H1 (cell line): ENCODE measurements around the gene CNOT2. TPM values are rescaled to one million over a fixed set of nuclear protein-coding genes. Genes with fewer than 3 reads are reported as not detected.

ENCODE experiments used
- CTCF ChIA-PET: fragments of 300-600 bp; sonication (Branson Sonifier 250); formaldehyde crosslinking; loops from one replicate; lab custom pipeline; 2021; ENCODE audit not compliant: partially characterized antibody; lab: Charles Lee
- POLR2A ChIA-PET: fragments of 300-600 bp; sonication (Branson Sonifier 250); formaldehyde crosslinking; loops from one replicate; lab custom pipeline; 2021; ENCODE audit warnings: inconsistent platforms; ENCODE audit not compliant: partially characterized antibody; lab: Charles Lee
- DNase-seq, 2 experiments: peaks; one replicate each; pipeline versions ENCODE4 v3.0.0 to v3.0.0-alpha.2; 2010 to 2022; ENCODE audit warnings: low spot score in 2 of 2, low read depth in 1 of 2, mixed read lengths in 1 of 2
- FAIRE-seq: peaks from 2 replicates; lab custom pipeline; 2011; peaks lifted over from hg19 to GRCh38; lab: Jason Lieb, UNC
- H2AFZ ChIP-seq: 2 replicates; pipeline ENCODE4 v1.8.1; 2012; ENCODE audit warnings: low read length, inconsistent platforms
- H2AK5ac ChIP-seq: 2 replicates; pipeline ENCODE4 v1.6.1; 2013; ENCODE audit warnings: low read depth, low read length
- H2BK120ac ChIP-seq: replicated peaks from 2 replicates; pipeline ENCODE3; 2013; ENCODE audit warnings: low read depth, low read length, inconsistent platforms
- H2BK12ac ChIP-seq: 2 replicates; pipeline ENCODE4 v1.6.1; 2013; ENCODE audit warnings: low read depth, low read length
- H2BK15ac ChIP-seq: 2 replicates; pipeline ENCODE4 v1.6.1; 2013; ENCODE audit warnings: low read length
- H2BK20ac ChIP-seq: 2 replicates; pipeline ENCODE4 v1.6.1; 2013; ENCODE audit warnings: low read length
- H2BK5ac ChIP-seq: 2 replicates; pipeline ENCODE4 v1.6.1; 2013; ENCODE audit warnings: low read depth, low read length
- H3K14ac ChIP-seq: 2 replicates; pipeline ENCODE4 v1.6.1; 2013; ENCODE audit warnings: inconsistent platforms; ENCODE audit not compliant: insufficient read length
- H3K18ac ChIP-seq: 2 replicates; pipeline ENCODE4 v1.6.1; 2013; ENCODE audit warnings: low read length; ENCODE audit errors: extremely low read depth
- H3K23ac ChIP-seq: 2 replicates; pipeline ENCODE4 v1.6.1; 2013; ENCODE audit warnings: inconsistent platforms; ENCODE audit not compliant: insufficient read length
- H3K23me2 ChIP-seq: 2 replicates; pipeline ENCODE4 v1.6.1; 2013; ENCODE audit warnings: low read depth, low read length
- H3K27ac ChIP-seq: 2 replicates; pipeline ENCODE4 v1.6.1; 2011; ENCODE audit warnings: low read depth, low read length, inconsistent platforms
- H3K27me3 ChIP-seq, 4 experiments: replicated peaks in 1 of 4; 1 replicate in 1 of 4; 2 replicates in 3 of 4; pipeline versions ENCODE4 v1.6.1 to v1.8.1; 2011 to 2013; ENCODE audit warnings: low read length in 3 of 4, mild to moderate bottlenecking in 3 of 4, inconsistent platforms in 2 of 4, mixed read lengths in 2 of 4, moderate library complexity in 1 of 4; ENCODE audit not compliant: control insufficient read depth in 3 of 4, insufficient read depth in 3 of 4; ENCODE audit errors: extremely low read depth in 1 of 4
- H3K36me3 ChIP-seq, 4 experiments: 2 replicates each; pipeline versions ENCODE4 v1.6.1 to v1.8.1; 2011 to 2013; ENCODE audit warnings: mild to moderate bottlenecking in 4 of 4, low read length in 3 of 4, moderate library complexity in 2 of 4, control low read depth in 1 of 4, inconsistent platforms in 1 of 4; ENCODE audit not compliant: insufficient read depth in 4 of 4, control insufficient read depth in 2 of 4
- H3K4ac ChIP-seq: replicated peaks from 2 replicates; pipeline ENCODE3; 2013; ENCODE audit warnings: low read length, low read depth, mixed read lengths, inconsistent platforms; ENCODE audit not compliant: insufficient read length
- H3K4me1 ChIP-seq, 4 experiments: replicated peaks in 1 of 4; 1 replicate in 1 of 4; 2 replicates in 3 of 4; pipeline versions ENCODE4 v1.6.1 to v1.8.1; 2011 to 2013; ENCODE audit warnings: low read length in 3 of 4, inconsistent platforms in 2 of 4, mixed read lengths in 1 of 4; ENCODE audit not compliant: insufficient read depth in 4 of 4, control insufficient read depth in 3 of 4
- H3K4me2 ChIP-seq, 2 experiments: 2 replicates each; pipeline versions ENCODE4 v1.6.1 to v1.8.1; 2011 to 2013; ENCODE audit warnings: low read depth in 2 of 2, low read length in 2 of 2, control low read depth in 1 of 2, inconsistent platforms in 1 of 2, mild to moderate bottlenecking in 1 of 2; ENCODE audit not compliant: insufficient read depth in 1 of 2
- H3K4me3 ChIP-seq, 4 experiments: fragments of 200-600, 300-600 bp in 1 of 4; sonication (generic), shearing (Covaris generic), sonication (Bioruptor Twin) in 1 of 4; 2 replicates each; pipeline versions ENCODE4 v1.5.1 to v1.8.1; 2011 to 2016; ENCODE audit warnings: low read length in 4 of 4, low read depth in 3 of 4, control low read depth in 2 of 4, inconsistent platforms in 2 of 4, mild to moderate bottlenecking in 2 of 4, mixed read lengths in 1 of 4, moderate library complexity in 1 of 4; ENCODE audit not compliant: insufficient read depth in 2 of 4; ENCODE audit errors: extremely low read depth in 1 of 4
- H3K56ac ChIP-seq: replicated peaks from 2 replicates; pipeline ENCODE3; 2013; ENCODE audit warnings: low read depth, mild to moderate bottlenecking, mixed read lengths, low read length, inconsistent platforms; ENCODE audit not compliant: insufficient read length
- H3K79me1 ChIP-seq: 2 replicates; pipeline ENCODE4 v1.6.1; 2013; ENCODE audit warnings: low read depth, low read length, control low read depth
- H3K79me2 ChIP-seq, 2 experiments: 2 replicates each; pipeline versions ENCODE4 v1.6.1 to v1.8.1; 2012 to 2013; ENCODE audit warnings: low read length in 2 of 2, mild to moderate bottlenecking in 2 of 2, inconsistent platforms in 1 of 2; ENCODE audit not compliant: insufficient read depth in 2 of 2, control insufficient read depth in 1 of 2
- H3K9ac ChIP-seq, 4 experiments: replicated peaks in 1 of 4; 1 replicate in 1 of 4; 2 replicates in 3 of 4; pipeline versions ENCODE4 v1.6.1 to v1.8.1; 2011 to 2013; ENCODE audit warnings: low read depth in 3 of 4, low read length in 3 of 4, control low read depth in 2 of 4, mild to moderate bottlenecking in 2 of 4, moderate library complexity in 2 of 4, inconsistent platforms in 1 of 4; ENCODE audit errors: extremely low read depth in 1 of 4
- H3K9me3 ChIP-seq, 2 experiments: 2 replicates each; pipeline versions ENCODE4 v1.6.1 to v1.8.1; 2012 to 2013; ENCODE audit warnings: mild to moderate bottlenecking in 2 of 2, moderate library complexity in 2 of 2, control low read depth in 1 of 2, inconsistent platforms in 1 of 2, low read depth in 1 of 2, low read length in 1 of 2, mixed read lengths in 1 of 2; ENCODE audit not compliant: insufficient read depth in 2 of 2
- H4K20me1 ChIP-seq, 2 experiments: replicated peaks in 1 of 2; 2 replicates each; pipeline versions ENCODE3 to v1.8.1; 2011 to 2013; ENCODE audit warnings: inconsistent platforms in 2 of 2, low read length in 2 of 2, mild to moderate bottlenecking in 1 of 2; ENCODE audit not compliant: insufficient read depth in 2 of 2, control insufficient read depth in 1 of 2
- H4K5ac ChIP-seq: 2 replicates; pipeline ENCODE4 v1.6.1; 2013; ENCODE audit warnings: low read length, low read depth, mixed read lengths, inconsistent platforms; ENCODE audit not compliant: insufficient read length
- H4K8ac ChIP-seq: 2 replicates; pipeline ENCODE4 v1.8.0; 2013; ENCODE audit warnings: mild to moderate bottlenecking, moderate library complexity, low read length, inconsistent platforms; ENCODE audit not compliant: insufficient read depth; ENCODE audit errors: extremely low read depth
- H4K91ac ChIP-seq: replicated peaks from 2 replicates; pipeline ENCODE3; 2013; ENCODE audit warnings: low read length, mixed read lengths, inconsistent platforms; ENCODE audit not compliant: insufficient read length
- EZH2 ChIP-seq: fragments of 200-600 bp; sonication (generic); IDR thresholded peaks from 2 replicates; pipeline ENCODE4 v1.7.1; 2012; ENCODE audit warnings: low read depth, mild to moderate bottlenecking, moderate library complexity, low read length, inconsistent platforms; ENCODE audit not compliant: severe bottlenecking
- TAF7 ChIP-seq: optimal IDR thresholded peaks from 2 replicates; pipeline ENCODE3; 2011; ENCODE audit warnings: low read depth, mild to moderate bottlenecking, inconsistent platforms, low read length, moderate library complexity, borderline replicate concordance
- TEAD4 ChIP-seq: IDR thresholded peaks from 2 replicates; pipeline ENCODE4 v1.6.1; 2012; ENCODE audit warnings: low read depth, low read length, inconsistent platforms, mixed read lengths
- WGBS, 2 experiments: shearing (Covaris generic) in 1 of 2; methylation state at CpG; one replicate each; pipeline versions ENCODE4 v1.1.6 to v1.1.7; 2013 to 2015; ENCODE audit warnings: low lambda C conversion rate in 2 of 2, mixed read lengths in 2 of 2, inconsistent platforms in 1 of 2, low coverage in 1 of 2, missing lambda C conversion rate in 1 of 2; ENCODE audit not compliant: insufficient replicate concordance in 2 of 2, insufficient coverage in 1 of 2, insufficient read length in 1 of 2; ENCODE audit errors: extremely low coverage in 1 of 2, missing lambda C conversion rate in 1 of 2; 5-methylcytosine and 5-hydroxymethylcytosine counted together
- polyA plus RNA-seq, 7 experiments: library from polyadenylated mRNA; depleted of rRNA in 3 of 7; stranded (reverse) in 5 of 7; unstranded in 2 of 7; fragments of >200 nt in 5 of 7; fragments of 200-250 nt in 2 of 7; gene quantifications; 1 replicate in 5 of 7; 2 replicates in 1 of 7; 4 replicates in 1 of 7; pipeline versions ENCODE4 v1.2.1 to v1.2.3, GENCODE V29; 2011 to 2013; ENCODE audit warnings: missing spikeins in 2 of 7, mixed read lengths in 2 of 7
- total RNA-seq: library from RNA; stranded (reverse); fragmentation: NEBNext Ultra II Directional; extraction: Animal tissue kit (Norgen Biotek cat#: 25700); gene quantifications from 2 replicates; pipeline ENCODE4 v1.2.1, GENCODE V29; 2021

The CNOT2 gene
- total and polyA plus RNA-seq, 2 of the 8 experiments (the other 6 are each of a cell fraction or from before 2014, with no cell fraction given) = 61.2 to 64.8 TPM

- no peak overlapping the region for H2BK20ac ChIP-seq
- no peak for FAIRE-seq
- H3K23me2 ChIP-seq = no peaks in the 10 kb centered on the region
- no peak overlapping the region for H3K18ac ChIP-seq
- no peak overlapping the region for H4K5ac ChIP-seq
- H3K36me3 ChIP-seq = peaks cover 0 to 3% (median 0%) of the 10 kb centered on the region in 4 experiments; a peak in 1 of 8 replicates
- no peak overlapping the region for H3K56ac ChIP-seq
- no peaks in the 10 kb centered on the region for H3K4me1 ChIP-seq
- H2BK120ac ChIP-seq = no peak overlapping the region
- H2BK5ac ChIP-seq = no peak overlapping the region
- H3K23ac ChIP-seq = no peak overlapping the region
- no peak overlapping the region for H3K27ac ChIP-seq
- H2BK15ac ChIP-seq = no peak overlapping the region
- H2BK12ac ChIP-seq = no peak overlapping the region
- no peak overlapping the region for H4K91ac ChIP-seq
- no peak overlapping the region for H3K14ac ChIP-seq
- H3K27me3 ChIP-seq = no peaks in the 10 kb centered on the region
- no peak overlapping the region for H3K4me3 ChIP-seq
- H3K4ac ChIP-seq = no peak overlapping the region
- H3K79me1 ChIP-seq = no peaks in the 10 kb centered on the region
- no peak overlapping the region for H2AK5ac ChIP-seq
- DNase-seq = no peak
- H4K20me1 ChIP-seq = no peaks in the 10 kb centered on the region
- no peaks in the 10 kb centered on the region for H3K9me3 ChIP-seq
- H3K79me2 ChIP-seq = peaks cover 0 to 20% of the 10 kb centered on the region in 2 experiments; a peak in 2 of 4 replicates
- H4K8ac ChIP-seq = no peak overlapping the region
- no peak overlapping the region for H3K4me2 ChIP-seq
- CTCF ChIA-PET = no interaction called here
- no peak overlapping the region for H2AFZ ChIP-seq
- no peak overlapping the region for H3K9ac ChIP-seq
- POLR2A ChIA-PET = no interaction called here
- WGBS, 2 experiments = 97% methylated on average over 2 of the region's 2 CpGs; no CpG with 5 or more reads in 1 of the 2 experiments
- TF ChIP-seq EZH2 = no peak
- TF ChIP-seq TAF7 = no peak
- TF ChIP-seq TEAD4 = no peak
These were observed 78.0 kb downstream of the CNOT2 start for GRCh38 chr12:70321191-70321590.
